ENCODE measurements around the gene C4orf46. TPM values are rescaled to one million over a fixed set of nuclear protein-coding genes. Genes with fewer than 3 reads are reported as not detected.

C4orf46 gene
- polyA plus RNA-seq, 1 of the 3 experiments (the other 2 are of a cell fraction) = 7.0 TPM

DNA sequence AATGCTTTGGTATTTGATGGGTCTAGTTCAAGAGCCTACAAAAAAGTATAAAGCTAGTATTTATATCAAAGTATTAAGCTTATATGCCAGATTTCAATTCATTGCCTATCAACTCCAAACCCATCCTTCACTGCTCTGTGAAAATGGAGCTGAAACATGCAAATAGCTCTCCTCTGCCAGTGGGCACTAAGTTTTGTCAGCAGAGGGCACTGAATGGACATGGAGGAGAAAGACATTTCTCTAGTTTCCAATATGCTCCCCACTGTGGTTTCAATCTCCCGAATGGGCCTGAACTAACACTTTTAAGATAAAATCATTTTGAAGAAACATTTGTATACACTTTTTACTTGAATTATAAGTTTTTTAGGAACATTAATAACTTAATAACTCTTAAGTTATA is 39.1 kb upstream of the C4orf46 start:
- H4K20me1 ChIP-seq (ENCODE audit: insufficient read depth) = no peaks in the 10 kb centered on the region
- POLR2A ChIA-PET = no interaction called here

GRCh38 chr4:158704274-158704673 is 32.6 kb upstream of the C4orf46 start:
- Histone ChIP-seq H3K9me3 (no peaks in the 10 kb centered on the region), H3K79me2 (ENCODE audit: insufficient read depth) (no peaks in the 10 kb centered on the region), H3K36me3 (replicated peaks in 1 of 2; ENCODE audit: control insufficient read depth in 1 of 2, insufficient read depth in 2 of 2, low read length in 1 of 2) (peaks cover 23 to 32% of the 10 kb centered on the region in 2 experiments), H3K4me3 (ENCODE audit: low read depth in 2 of 2, low read length in 1 of 2) (no peak overlapping the region), H2AFZ (ENCODE audit: low read depth) (no peak overlapping the region), H3F3A (replicated peaks; ENCODE audit: insufficient read depth) (peaks cover 4% of the 10 kb centered on the region), H3K9ac (no peak overlapping the region), H3K4me2 (no peak overlapping the region), H3K27ac (ENCODE audit: low read depth in 2 of 2, low read length in 1 of 2) (no peak overlapping the region), H3K9me2 (no peaks in the 10 kb centered on the region), H4K20me1 (ENCODE audit: insufficient read depth) (no peaks in the 10 kb centered on the region), H3K4me1 (ENCODE audit: control insufficient read depth in 1 of 2, insufficient read depth in 2 of 2, low read depth in 1 of 2, low read length in 1 of 2) (no peaks in the 10 kb centered on the region), H3K27me3 (ENCODE audit: insufficient read depth) (no peaks in the 10 kb centered on the region)
- CTCF ChIA-PET = interaction anchor here (1.1 kb wide), 1 partner anchor 30 kb away, joined by 3 read pairs; no protein-coding TSS in a partner anchor
- DNase-seq = no peak
- WGBS (ENCODE audit: low lambda C conversion rate) = 95% methylated on average over 4 of the region's 4 CpGs
- POLR2A ChIA-PET = no interaction called here
- TF ChIP-seq RXRA (IDR thresholded peaks at IDR 0.05; ENCODE audit: borderline replicate concordance, low read depth) = no peak
- TF ChIP-seq, protein P1, sequence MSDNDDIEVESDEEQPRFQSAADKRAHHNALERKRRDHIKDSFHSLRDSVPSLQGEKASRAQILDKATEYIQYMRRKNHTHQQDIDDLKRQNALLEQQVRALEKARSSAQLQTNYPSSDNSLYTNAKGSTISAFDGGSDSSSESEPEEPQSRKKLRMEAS (IDR thresholded peaks at IDR 0.05; ENCODE audit: low read depth) = no peak
- TF ChIP-seq SIN3A (IDR thresholded peaks at IDR 0.05; ENCODE audit: borderline replicate concordance, low read depth, low read length) = no peak
- no peak for TF ChIP-seq MEF2A (IDR thresholded peaks at IDR 0.05; ENCODE audit: borderline replicate concordance, low read depth)
- TF ChIP-seq JUND (IDR thresholded peaks at IDR 0.05) = no peak
- no peak for TF ChIP-seq USF2 (IDR thresholded peaks at IDR 0.05; ENCODE audit: borderline replicate concordance, low read depth, low read length)
- TF ChIP-seq EP300 (IDR thresholded peaks at IDR 0.05; ENCODE audit: borderline replicate concordance in 1 of 2, low read depth in 1 of 2, low read length in 1 of 2) = no peak
- no peak for TF ChIP-seq TCF12 (IDR thresholded peaks at IDR 0.05)
- TF ChIP-seq POLR2AphosphoS5 (IDR thresholded peaks at IDR 0.05; ENCODE audit: low read depth, low read length) = no peak
- no peak for TF ChIP-seq ELF1 (IDR thresholded peaks at IDR 0.05)
- TF ChIP-seq FOSL2 (IDR thresholded peaks at IDR 0.05; ENCODE audit: borderline replicate concordance, low read depth) = no peak
- no peak for TF ChIP-seq USF1 (IDR thresholded peaks at IDR 0.05; ENCODE audit: borderline replicate concordance, low read depth)
- TF ChIP-seq NRF1 (IDR thresholded peaks at IDR 0.05; ENCODE audit: low read depth, low read length) = no peak
- no peak for TF ChIP-seq FOXM1 (IDR thresholded peaks at IDR 0.05; ENCODE audit: low read depth)
- no peak for TF ChIP-seq CHD2 (IDR thresholded peaks at IDR 0.05; ENCODE audit: low read length, partially characterized antibody)

More for the DNA sequence above, 39.1 kb upstream of the C4orf46 start:
- no peak for DNase-seq
- Histone ChIP-seq H3K27me3 (ENCODE audit: insufficient read depth) (no peaks in the 10 kb centered on the region), H3K4me3 (ENCODE audit: low read depth in 2 of 2, low read length in 1 of 2) (no peak overlapping the region), H3K9me2 (no peaks in the 10 kb centered on the region), H3K79me2 (ENCODE audit: insufficient read depth) (no peaks in the 10 kb centered on the region), H2AFZ (ENCODE audit: low read depth) (no peak overlapping the region), H3K4me2 (no peak overlapping the region), H3K9me3 (no peaks in the 10 kb centered on the region), H3F3A (replicated peaks; ENCODE audit: insufficient read depth) (peaks cover 4% of the 10 kb centered on the region), H3K36me3 (replicated peaks in 1 of 2; ENCODE audit: control insufficient read depth in 1 of 2, insufficient read depth in 2 of 2, low read length in 1 of 2) (peaks cover 63 to 87% of the 10 kb centered on the region in 2 experiments), H3K27ac (ENCODE audit: low read depth in 2 of 2, low read length in 1 of 2) (no peak overlapping the region), H3K9ac (no peak overlapping the region), H3K4me1 (ENCODE audit: control insufficient read depth in 1 of 2, insufficient read depth in 2 of 2, low read depth in 1 of 2, low read length in 1 of 2) (no peaks in the 10 kb centered on the region)
- CTCF ChIA-PET = interaction anchor here (0.6 to 1.2 kb wide), 4 partner anchors 40 to 948 kb away, joined by 3 to 6 read pairs (median 3); no protein-coding TSS in a partner anchor
- TF ChIP-seq RAD21 (IDR thresholded peaks at IDR 0.05; ENCODE audit: low read length) (peak; percentile 42), RXRA (IDR thresholded peaks at IDR 0.05; ENCODE audit: borderline replicate concordance, low read depth) (no peak)
- TF ChIP-seq, protein P2, sequence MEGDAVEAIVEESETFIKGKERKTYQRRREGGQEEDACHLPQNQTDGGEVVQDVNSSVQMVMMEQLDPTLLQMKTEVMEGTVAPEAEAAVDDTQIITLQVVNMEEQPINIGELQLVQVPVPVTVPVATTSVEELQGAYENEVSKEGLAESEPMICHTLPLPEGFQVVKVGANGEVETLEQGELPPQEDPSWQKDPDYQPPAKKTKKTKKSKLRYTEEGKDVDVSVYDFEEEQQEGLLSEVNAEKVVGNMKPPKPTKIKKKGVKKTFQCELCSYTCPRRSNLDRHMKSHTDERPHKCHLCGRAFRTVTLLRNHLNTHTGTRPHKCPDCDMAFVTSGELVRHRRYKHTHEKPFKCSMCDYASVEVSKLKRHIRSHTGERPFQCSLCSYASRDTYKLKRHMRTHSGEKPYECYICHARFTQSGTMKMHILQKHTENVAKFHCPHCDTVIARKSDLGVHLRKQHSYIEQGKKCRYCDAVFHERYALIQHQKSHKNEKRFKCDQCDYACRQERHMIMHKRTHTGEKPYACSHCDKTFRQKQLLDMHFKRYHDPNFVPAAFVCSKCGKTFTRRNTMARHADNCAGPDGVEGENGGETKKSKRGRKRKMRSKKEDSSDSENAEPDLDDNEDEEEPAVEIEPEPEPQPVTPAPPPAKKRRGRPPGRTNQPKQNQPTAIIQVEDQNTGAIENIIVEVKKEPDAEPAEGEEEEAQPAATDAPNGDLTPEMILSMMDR (IDR thresholded peaks at IDR 0.05) = peak; percentile 44
- WGBS (ENCODE audit: low lambda C conversion rate) = 93% methylated on average over 1 of the region's 1 CpG

Data from SK-N-SH (cell line).